Measurements from ENCODE around the gene VAC14.

The VAC14 gene

DNA sequence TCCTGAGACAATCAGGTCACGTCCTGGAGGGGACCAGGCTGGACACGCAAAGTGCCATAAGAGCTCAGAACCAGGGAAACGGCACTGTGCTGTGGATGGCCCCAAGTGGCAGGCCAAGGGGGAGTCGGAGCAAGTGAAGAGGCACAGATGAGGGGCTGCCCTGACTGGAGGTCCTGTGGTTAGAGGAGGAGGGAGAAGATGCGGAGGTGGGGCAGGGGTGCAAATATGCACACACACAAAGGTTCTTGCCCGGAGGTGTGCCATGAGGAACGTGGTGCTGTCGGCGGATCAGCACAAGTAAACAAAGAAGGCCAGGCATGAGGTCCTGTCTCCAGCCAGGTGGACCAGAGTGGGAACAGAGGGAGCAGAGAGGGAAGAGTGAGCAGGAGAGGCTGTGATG, 23.5 kb downstream of the VAC14 start (continued):
- TF ChIP-seq, protein P1, sequence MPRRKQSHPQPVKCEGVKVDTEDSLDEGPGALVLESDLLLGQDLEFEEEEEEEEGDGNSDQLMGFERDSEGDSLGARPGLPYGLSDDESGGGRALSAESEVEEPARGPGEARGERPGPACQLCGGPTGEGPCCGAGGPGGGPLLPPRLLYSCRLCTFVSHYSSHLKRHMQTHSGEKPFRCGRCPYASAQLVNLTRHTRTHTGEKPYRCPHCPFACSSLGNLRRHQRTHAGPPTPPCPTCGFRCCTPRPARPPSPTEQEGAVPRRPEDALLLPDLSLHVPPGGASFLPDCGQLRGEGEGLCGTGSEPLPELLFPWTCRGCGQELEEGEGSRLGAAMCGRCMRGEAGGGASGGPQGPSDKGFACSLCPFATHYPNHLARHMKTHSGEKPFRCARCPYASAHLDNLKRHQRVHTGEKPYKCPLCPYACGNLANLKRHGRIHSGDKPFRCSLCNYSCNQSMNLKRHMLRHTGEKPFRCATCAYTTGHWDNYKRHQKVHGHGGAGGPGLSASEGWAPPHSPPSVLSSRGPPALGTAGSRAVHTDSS (tag by site-specific recombination; IDR thresholded peaks at IDR 0.05), result no peak
- TF ChIP-seq MYNN (tag by site-specific recombination; IDR thresholded peaks at IDR 0.05; ENCODE audit: borderline replicate concordance) (no peak), ZBTB21 (tag by site-specific recombination; IDR thresholded peaks at IDR 0.05) (no peak), GLIS2 (tag by site-specific recombination; IDR thresholded peaks at IDR 0.05) (no peak), ZNF76 (tag by site-specific recombination; IDR thresholded peaks at IDR 0.05; ENCODE audit: borderline replicate concordance, low read depth) (no peak)

DNA sequence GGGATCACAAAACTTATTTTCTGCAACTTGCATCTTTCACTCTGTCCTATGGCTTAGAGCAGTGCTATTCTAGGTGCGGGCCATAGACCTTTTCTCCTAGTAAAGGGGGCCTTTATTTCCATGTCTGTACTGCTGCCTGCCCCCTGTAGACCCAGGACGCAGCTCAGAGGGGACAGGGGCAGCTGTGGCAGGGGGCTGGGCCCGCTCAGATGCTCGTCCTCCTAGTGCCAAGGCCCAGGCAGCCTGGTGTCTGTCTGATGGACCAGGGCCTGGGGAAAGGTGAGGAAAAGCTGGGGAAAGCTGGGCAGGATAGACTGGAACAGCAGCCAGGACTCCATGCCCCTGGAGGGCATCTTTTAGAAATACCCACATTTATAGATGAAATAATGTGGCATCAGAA, 25.6 kb downstream of the VAC14 start:
- Histone ChIP-seq H3K36me3 (ENCODE audit: control insufficient read depth in 2 of 2, insufficient read depth in 1 of 2, low read length in 2 of 2) (peaks cover 4 to 36% of the 10 kb centered on the region in 2 experiments; a peak in 2 of 3 replicates), H3K9me3 (ENCODE audit: control insufficient read depth, insufficient read depth, low read depth, low read length) (no peaks in the 10 kb centered on the region), H3K4me1 (ENCODE audit: control insufficient read depth, insufficient read depth, low read length) (no peaks in the 10 kb centered on the region), H3K4me3 (ENCODE audit: low read depth, low read length) (no peak overlapping the region), H3K27ac (ENCODE audit: extremely low read depth, low read depth, low read length) (no peak overlapping the region)
- TF ChIP-seq ZNF521 (tag by site-specific recombination; IDR thresholded peaks at IDR 0.05), result no peak
- ChIA-PET POLR2A (no interaction called here), CTCF (interaction anchor here (0.6 to 1.0 kb wide), 2 partner anchors 124 to 583 kb away, joined by 4 read pairs; no protein-coding TSS in a partner anchor)

DNA sequence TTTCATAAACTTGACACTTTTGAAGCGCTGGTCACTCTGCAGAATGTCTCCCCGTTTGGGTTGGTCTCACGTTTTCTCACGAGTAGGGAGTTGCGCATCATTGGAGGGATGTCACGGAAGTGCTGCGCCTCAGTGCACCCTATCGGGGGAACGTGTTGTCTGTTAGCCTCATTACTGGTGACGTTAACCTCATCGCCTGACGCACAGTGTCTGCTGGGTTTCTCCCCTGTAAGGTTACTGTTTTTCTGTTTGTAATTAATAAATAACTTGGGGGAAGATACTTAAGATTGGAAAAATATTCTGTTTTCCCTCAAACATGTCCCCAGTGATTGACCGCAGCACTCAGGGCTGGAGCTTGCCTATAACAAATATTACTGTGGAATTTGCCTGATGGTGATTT, 26.7 kb downstream of the VAC14 start:
- H3K9me3 ChIP-seq (ENCODE audit: control insufficient read depth, insufficient read depth, low read depth, low read length), result no peaks in the 10 kb centered on the region
- TF ChIP-seq ZNF560 (tag by site-specific recombination; IDR thresholded peaks at IDR 0.05; ENCODE audit: borderline replicate concordance), result no peak
- TF ChIP-seq, protein P2, sequence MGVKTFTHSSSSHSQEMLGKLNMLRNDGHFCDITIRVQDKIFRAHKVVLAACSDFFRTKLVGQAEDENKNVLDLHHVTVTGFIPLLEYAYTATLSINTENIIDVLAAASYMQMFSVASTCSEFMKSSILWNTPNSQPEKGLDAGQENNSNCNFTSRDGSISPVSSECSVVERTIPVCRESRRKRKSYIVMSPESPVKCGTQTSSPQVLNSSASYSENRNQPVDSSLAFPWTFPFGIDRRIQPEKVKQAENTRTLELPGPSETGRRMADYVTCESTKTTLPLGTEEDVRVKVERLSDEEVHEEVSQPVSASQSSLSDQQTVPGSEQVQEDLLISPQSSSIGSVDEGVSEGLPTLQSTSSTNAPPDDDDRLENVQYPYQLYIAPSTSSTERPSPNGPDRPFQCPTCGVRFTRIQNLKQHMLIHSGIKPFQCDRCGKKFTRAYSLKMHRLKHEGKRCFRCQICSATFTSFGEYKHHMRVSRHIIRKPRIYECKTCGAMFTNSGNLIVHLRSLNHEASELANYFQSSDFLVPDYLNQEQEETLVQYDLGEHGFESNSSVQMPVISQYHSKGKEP (tag by site-specific recombination; IDR thresholded peaks at IDR 0.05), result no peak
- CTCF ChIA-PET, result interaction anchor here (0.7 kb wide), 1 partner anchor 71 kb away, joined by 3 read pairs; no protein-coding TSS in a partner anchor
- peaks cover 4 to 40% of the 10 kb centered on the region in 2 experiments; a peak in 2 of 3 replicates for H3K36me3 ChIP-seq (ENCODE audit: control insufficient read depth in 2 of 2, insufficient read depth in 1 of 2, low read length in 2 of 2)
- H3K4me1 ChIP-seq (ENCODE audit: control insufficient read depth, insufficient read depth, low read length), result no peaks in the 10 kb centered on the region
- no peak overlapping the region for H3K27ac ChIP-seq (ENCODE audit: extremely low read depth, low read depth, low read length)
- POLR2A ChIA-PET, result no interaction called here
- H3K4me3 ChIP-seq (ENCODE audit: low read depth, low read length), result no peak overlapping the region

DNA sequence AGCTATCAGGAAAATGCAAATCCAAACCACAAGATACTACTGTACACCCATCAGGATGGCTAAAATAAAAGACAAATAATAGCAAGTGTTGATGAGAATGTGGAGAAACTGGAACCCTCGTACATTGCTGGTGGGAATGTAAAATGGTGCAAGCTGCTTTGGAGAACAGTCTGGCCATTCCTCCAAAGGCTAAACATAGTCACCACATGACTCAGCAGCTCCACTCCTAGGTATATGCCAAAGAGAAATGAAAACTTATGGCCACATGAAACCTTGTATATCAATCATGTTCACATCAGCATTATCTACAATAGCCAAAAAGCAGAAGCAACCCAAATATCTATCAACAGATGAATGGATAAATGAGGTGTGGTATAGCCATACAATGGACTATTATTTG, 28.5 kb downstream of the VAC14 start:
- no peaks in the 10 kb centered on the region for H3K9me3 ChIP-seq (ENCODE audit: control insufficient read depth, insufficient read depth, low read depth, low read length)
- POLR2A ChIA-PET, result no interaction called here
- no peaks in the 10 kb centered on the region for H3K4me1 ChIP-seq (ENCODE audit: control insufficient read depth, insufficient read depth, low read length)
- H3K36me3 ChIP-seq (ENCODE audit: control insufficient read depth in 2 of 2, insufficient read depth in 1 of 2, low read length in 2 of 2), result peaks cover 4 to 40% of the 10 kb centered on the region in 2 experiments; a peak in 2 of 3 replicates
- TF ChIP-seq, protein P2 (tag by site-specific recombination; IDR thresholded peaks at IDR 0.05), result no peak
- TF ChIP-seq ZNF530 (tag by site-specific recombination; IDR thresholded peaks at IDR 0.05; ENCODE audit: low read depth) (no peak), ZNF629 (tag by site-specific recombination; IDR thresholded peaks at IDR 0.05) (no peak), ZNF621 (tag by site-specific recombination; IDR thresholded peaks at IDR 0.05) (no peak), ZNF155 (tag by site-specific recombination; IDR thresholded peaks at IDR 0.05) (no peak), ZNF658 (tag by site-specific recombination; IDR thresholded peaks at IDR 0.05) (no peak), RBAK (tag by site-specific recombination; IDR thresholded peaks at IDR 0.05) (no peak), ZNF146 (tag by site-specific recombination; IDR thresholded peaks at IDR 0.05) (no peak), ZNF510 (tag by site-specific recombination; IDR thresholded peaks at IDR 0.05; ENCODE audit: insufficient replicate concordance) (no peak)
- TF ChIP-seq, protein P3, sequence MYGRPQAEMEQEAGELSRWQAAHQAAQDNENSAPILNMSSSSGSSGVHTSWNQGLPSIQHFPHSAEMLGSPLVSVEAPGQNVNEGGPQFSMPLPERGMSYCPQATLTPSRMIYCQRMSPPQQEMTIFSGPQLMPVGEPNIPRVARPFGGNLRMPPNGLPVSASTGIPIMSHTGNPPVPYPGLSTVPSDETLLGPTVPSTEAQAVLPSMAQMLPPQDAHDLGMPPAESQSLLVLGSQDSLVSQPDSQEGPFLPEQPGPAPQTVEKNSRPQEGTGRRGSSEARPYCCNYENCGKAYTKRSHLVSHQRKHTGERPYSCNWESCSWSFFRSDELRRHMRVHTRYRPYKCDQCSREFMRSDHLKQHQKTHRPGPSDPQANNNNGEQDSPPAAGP (tag by site-specific recombination; IDR thresholded peaks at IDR 0.05), result no peak
- TF ChIP-seq, protein P4, sequence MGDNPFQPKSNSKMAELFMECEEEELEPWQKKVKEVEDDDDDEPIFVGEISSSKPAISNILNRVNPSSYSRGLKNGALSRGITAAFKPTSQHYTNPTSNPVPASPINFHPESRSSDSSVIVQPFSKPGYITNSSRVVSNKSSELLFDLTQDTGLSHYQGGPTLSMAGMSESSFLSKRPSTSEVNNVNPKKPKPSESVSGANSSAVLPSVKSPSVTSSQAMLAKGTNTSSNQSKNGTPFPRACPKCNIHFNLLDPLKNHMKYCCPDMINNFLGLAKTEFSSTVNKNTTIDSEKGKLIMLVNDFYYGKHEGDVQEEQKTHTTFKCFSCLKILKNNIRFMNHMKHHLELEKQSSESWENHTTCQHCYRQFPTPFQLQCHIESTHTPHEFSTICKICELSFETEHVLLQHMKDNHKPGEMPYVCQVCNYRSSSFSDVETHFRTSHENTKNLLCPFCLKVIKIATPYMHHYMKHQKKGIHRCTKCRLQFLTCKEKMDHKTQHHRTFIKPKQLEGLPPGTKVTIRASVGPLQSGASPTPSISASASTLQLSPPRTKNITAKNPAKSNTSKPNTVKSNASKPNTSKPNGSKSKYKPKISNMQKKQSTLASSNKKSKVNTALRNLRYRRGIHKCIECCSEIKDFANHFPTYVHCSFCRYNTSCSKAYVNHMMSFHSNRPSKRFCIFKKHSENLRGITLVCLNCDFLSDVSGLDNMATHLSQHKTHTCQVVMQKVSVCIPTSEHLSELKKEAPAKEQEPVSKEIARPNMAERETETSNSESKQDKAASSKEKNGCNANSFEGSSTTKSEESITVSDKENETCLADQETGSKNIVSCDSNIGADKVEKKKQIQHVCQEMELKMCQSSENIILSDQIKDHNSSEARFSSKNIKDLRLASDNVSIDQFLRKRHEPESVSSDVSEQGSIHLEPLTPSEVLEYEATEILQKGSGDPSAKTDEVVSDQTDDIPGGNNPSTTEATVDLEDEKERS (tag by site-specific recombination; IDR thresholded peaks at IDR 0.05), result no peak
- CTCF ChIA-PET, result interaction anchor here (3.4 kb wide), 1 partner anchor 119 kb away, joined by 27 read pairs; no protein-coding TSS in a partner anchor
- no peak overlapping the region for H3K27ac ChIP-seq (ENCODE audit: extremely low read depth, low read depth, low read length)
- no peak overlapping the region for H3K4me3 ChIP-seq (ENCODE audit: low read depth, low read length)

Measured in HEK293 (cell line).